OCI-LY1 (cell line): Measurements from ENCODE around the gene SLC9A9.

ENCODE experiments used
- EZH2 ChIP-seq: fragments of 200-600 bp; sonication (generic), shearing (Covaris generic); IDR thresholded peaks from 2 replicates; pipeline ENCODE4 v1.8.0; 2017; ENCODE audit warnings: borderline replicate concordance, mixed run types, mild to moderate bottlenecking, antibody characterized with exemption, low read length, moderate library complexity, mixed read lengths
- TF ChIP-seq, protein P1 (sequence below): fragments of 200-600 bp; sonication (generic), shearing (Covaris generic); IDR thresholded peaks from 2 replicates; pipeline ENCODE4 v1.5.1; 2017; ENCODE audit warnings: mild to moderate bottlenecking, antibody characterized with exemption, low read length, moderate library complexity, mixed read lengths

DNA sequence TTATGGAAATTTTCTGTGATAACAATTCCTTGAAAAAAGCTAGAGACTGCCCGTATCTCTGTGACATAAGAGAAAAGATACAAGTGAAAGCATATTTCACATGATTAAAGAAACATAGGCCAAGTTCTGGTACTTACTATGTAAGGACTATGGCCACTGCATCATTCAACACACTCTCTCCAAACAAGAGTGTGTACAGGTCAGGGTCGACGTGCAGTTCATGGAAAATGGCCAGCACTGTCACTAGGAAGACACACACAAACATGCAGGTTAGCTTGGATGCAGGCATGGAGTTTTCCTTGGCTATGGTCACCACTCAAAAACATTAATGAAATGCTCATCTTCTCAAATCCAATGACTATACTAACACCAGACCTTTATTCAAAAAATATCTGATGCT is 196.2 kb downstream of the SLC9A9 start:
- TF ChIP-seq, protein P1, sequence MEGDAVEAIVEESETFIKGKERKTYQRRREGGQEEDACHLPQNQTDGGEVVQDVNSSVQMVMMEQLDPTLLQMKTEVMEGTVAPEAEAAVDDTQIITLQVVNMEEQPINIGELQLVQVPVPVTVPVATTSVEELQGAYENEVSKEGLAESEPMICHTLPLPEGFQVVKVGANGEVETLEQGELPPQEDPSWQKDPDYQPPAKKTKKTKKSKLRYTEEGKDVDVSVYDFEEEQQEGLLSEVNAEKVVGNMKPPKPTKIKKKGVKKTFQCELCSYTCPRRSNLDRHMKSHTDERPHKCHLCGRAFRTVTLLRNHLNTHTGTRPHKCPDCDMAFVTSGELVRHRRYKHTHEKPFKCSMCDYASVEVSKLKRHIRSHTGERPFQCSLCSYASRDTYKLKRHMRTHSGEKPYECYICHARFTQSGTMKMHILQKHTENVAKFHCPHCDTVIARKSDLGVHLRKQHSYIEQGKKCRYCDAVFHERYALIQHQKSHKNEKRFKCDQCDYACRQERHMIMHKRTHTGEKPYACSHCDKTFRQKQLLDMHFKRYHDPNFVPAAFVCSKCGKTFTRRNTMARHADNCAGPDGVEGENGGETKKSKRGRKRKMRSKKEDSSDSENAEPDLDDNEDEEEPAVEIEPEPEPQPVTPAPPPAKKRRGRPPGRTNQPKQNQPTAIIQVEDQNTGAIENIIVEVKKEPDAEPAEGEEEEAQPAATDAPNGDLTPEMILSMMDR = no peak
- TF ChIP-seq EZH2 = no peak
